Tibial nerve (tissue), 4 donors: ENCODE measurements around the gene EYS.

Experiments
- CTCF ChIP-seq, 5 experiments: fragments of 200-600 bp in 3 of 5; fragments of 450-650 bp in 2 of 5; sonication (generic) in 3 of 5; IDR thresholded peaks; one replicate each; pipeline ENCODE4 v1.5.1; 2016 to 2019; ENCODE audit warnings: antibody characterized with exemption in 5 of 5, mild to moderate bottlenecking in 3 of 5, moderate library complexity in 2 of 5
- EP300 ChIP-seq, 2 donors: sonication (generic); formaldehyde crosslinking; IDR thresholded peaks; one replicate each; pipeline ENCODE4 v1.6.1; 2017; ENCODE audit warnings: antibody characterized with exemption in 2 of 2, mild to moderate bottlenecking in 1 of 2

GRCh38 chr6:64299176-64299575 is 1407.8 kb downstream of the EYS start:
- TF ChIP-seq CTCF (IDR thresholded peaks at IDR 0.05), result no peak
- TF ChIP-seq EP300 (IDR thresholded peaks at IDR 0.05), result no peak
